Mesothelial cell of epicardium (in vitro differentiated cells): Measurements from ENCODE around the gene MAMSTR. TPM values are rescaled to one million over a fixed set of nuclear protein-coding genes. Genes with fewer than 3 reads are reported as not detected.

Experiments used
- DNase-seq, 2 experiments: peaks; one replicate each; pipeline ENCODE4 v3.0.0; 2021; ENCODE audit warnings: low spot score in 2 of 2; ENCODE audit not compliant: unreplicated experiment in 2 of 2
- H3K27ac Mint-ChIP-seq: 2 replicates; pipeline ENCODE4 v1.8.0; 2021; ENCODE audit warnings: mixed read lengths
- H3K27me3 Mint-ChIP-seq: 2 replicates; pipeline ENCODE4 v1.8.0; 2021; ENCODE audit warnings: low read depth, mixed read lengths
- H3K36me3 Mint-ChIP-seq: 2 replicates; pipeline ENCODE4 v1.8.0; 2021; ENCODE audit warnings: mixed read lengths
- H3K4me1 Mint-ChIP-seq: 2 replicates; pipeline ENCODE4 v1.8.0; 2021; ENCODE audit warnings: mixed read lengths
- H3K4me3 Mint-ChIP-seq: 2 replicates; pipeline ENCODE4 v1.8.0; 2021; ENCODE audit warnings: mild to moderate bottlenecking, moderate library complexity, mixed read lengths
- H3K9me3 Mint-ChIP-seq: 2 replicates; pipeline ENCODE4 v1.8.0; 2021; ENCODE audit warnings: mixed read lengths
- total RNA-seq: library from RNA; stranded (reverse); gene quantifications from 3 replicates; pipeline ENCODE4 v1.2.1, GENCODE V29; 2021
- TF ChIP-seq, protein P1 (sequence below): fragments of 200-600 bp; sonication (generic); IDR thresholded peaks from one replicate; pipeline ENCODE4 v1.5.0; 2021; ENCODE audit warnings: antibody characterized with exemption; ENCODE audit not compliant: unreplicated experiment

Gene MAMSTR
- total RNA-seq, 1 donor from 2014 or later = 6.5 TPM

DNA sequence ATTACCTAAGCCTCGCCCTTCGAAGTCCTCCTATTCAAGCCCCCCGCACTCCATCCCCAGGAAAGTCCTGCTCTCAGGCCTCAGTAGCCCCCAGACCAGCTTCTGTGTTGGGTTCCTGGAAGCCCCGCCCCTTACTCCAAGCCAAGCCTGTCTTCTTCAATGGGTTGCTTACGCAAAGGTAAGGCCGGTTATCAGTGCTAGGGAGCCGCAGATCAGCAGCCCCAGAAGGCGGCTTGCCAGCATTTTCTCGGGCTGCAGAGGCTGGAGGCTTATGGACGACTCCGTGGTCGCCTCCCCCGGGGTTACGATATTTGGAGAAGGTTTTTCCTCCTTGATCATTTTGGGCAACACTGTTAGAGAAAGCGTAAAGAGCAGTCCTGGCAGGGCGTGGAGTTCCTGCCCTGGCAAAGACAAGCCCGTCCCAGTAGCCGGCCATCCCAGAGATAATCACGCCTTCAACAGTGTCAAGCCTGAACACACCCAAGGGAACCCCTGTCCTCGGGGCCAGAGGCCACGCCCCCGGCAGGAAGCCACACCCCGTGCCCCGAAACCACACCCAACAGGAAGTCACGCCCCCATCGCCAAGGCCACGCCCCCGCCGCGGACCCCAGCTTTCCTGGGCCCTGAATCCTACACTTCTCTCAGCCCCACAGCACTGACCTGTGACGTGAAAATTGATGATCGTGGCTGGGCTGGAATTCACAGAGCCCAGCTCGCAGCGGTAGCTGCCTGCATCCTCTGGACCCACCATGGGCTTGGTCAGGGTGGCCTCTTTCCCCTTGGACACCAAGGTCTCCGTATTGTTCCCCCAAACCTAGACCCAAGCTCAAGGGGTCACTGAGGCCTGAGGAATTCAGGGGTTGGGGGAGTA lies 21.8 kb upstream of the MAMSTR start:
- TF ChIP-seq, protein P1, sequence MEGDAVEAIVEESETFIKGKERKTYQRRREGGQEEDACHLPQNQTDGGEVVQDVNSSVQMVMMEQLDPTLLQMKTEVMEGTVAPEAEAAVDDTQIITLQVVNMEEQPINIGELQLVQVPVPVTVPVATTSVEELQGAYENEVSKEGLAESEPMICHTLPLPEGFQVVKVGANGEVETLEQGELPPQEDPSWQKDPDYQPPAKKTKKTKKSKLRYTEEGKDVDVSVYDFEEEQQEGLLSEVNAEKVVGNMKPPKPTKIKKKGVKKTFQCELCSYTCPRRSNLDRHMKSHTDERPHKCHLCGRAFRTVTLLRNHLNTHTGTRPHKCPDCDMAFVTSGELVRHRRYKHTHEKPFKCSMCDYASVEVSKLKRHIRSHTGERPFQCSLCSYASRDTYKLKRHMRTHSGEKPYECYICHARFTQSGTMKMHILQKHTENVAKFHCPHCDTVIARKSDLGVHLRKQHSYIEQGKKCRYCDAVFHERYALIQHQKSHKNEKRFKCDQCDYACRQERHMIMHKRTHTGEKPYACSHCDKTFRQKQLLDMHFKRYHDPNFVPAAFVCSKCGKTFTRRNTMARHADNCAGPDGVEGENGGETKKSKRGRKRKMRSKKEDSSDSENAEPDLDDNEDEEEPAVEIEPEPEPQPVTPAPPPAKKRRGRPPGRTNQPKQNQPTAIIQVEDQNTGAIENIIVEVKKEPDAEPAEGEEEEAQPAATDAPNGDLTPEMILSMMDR = no peak
- Mint-ChIP-seq H3K4me3 (peak overlapping the region; percentile 6), H3K27me3 (peaks cover 17% of the 10 kb centered on the region), H3K4me1 (peaks cover 14% of the 10 kb centered on the region), H3K9me3 (peaks cover 5% of the 10 kb centered on the region), H3K27ac (no peak overlapping the region), H3K36me3 (no peaks in the 10 kb centered on the region)
- DNase-seq = no peak

DNA sequence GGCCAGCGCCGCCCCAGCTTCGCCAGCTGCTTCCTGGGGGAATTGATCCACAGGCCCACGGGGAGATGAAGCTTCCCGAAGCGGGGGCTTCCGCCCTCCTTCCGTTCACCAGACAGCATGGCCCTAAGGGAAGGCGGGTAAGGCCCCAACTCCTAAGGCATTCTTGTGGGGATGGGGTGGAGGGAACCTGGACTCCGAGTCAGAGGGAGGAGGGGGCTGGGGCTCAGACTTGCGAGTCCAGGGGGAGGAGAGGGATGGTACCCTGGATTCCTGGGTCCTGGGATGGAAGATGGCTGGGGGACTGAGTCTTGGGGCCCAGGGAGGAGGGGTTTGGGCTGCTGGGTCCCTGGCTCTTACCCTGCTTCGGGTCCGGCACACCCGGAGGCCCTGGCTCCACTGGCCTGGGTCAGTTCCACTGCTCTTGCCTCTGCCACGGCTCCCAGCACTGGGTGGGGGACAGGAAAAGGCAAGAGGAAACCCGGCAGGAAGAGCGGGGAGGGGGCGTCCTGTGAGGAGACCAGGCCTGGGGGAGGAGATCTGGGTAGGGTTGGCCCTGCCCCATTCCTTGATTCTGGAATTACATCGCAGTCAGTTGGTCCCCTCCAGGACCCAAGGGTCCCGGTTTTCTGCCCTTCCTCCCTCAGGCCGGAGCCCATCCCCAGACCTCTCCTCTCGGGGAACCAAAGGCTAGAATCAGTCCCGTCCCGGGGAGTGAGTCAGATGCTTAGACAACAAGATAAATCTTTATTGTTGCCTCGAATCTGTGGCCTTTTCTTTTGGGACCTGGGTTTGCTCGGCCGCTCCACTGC lies 20.8 kb upstream of the MAMSTR start, which contains the start of gene RASIP1:
Gene RASIP1, minus strand, starts transcription at position 447 of the 809 bp plus-strand sequence. Its CDS starts 328 bp downstream, at position 119.
- no peaks in the 10 kb centered on the region for H3K9me3 Mint-ChIP-seq
- peak within 1 kb of the TSS; percentile 33 for H3K4me3 Mint-ChIP-seq
- H3K4me1 Mint-ChIP-seq = peaks cover 14% of the 10 kb centered on the region
- no peak for DNase-seq
- no peaks in the 10 kb centered on the region for H3K36me3 Mint-ChIP-seq
- TF ChIP-seq, protein P1 = no peak
- peaks cover 17% of the 10 kb centered on the region for H3K27me3 Mint-ChIP-seq
- H3K27ac Mint-ChIP-seq = no peak within 1 kb of the TSS

DNA sequence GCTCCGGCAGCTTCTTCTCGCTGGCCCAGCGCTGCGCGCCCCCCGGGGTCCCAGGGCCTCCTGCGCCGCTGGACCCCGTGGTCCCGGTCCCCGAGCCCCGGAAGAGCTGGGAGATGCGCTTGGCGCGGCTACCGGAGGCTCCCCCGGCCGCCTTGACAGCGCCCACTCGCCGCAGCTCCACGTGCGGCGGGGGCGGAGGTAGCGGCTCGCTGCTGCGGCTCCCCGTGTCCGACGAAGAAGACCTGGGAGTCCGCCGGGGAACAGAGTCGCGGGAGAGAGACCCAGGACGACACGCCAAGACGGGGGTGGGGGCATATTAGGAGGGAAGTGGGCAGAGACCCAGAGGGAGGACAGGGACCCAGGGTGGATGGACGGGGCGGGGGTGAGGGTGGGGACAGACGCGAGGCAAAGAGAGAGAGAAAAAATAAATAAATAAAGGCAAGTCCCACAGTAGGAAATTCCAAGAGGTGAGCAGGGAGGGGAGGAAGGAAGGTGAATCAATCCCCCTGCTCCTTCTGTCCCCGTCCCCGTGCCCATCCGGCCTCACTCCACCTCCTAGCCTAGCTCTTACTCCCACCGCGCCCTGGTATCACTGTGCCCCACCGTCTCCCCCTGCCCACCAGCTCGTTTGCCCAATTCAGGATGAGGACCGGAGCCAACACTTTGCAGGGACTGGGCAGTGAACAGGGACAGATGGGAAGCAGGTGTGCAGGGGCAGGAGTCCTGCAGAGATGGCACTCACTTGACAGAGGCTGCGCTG lies 20.1 kb upstream of the MAMSTR start:
- Mint-ChIP-seq H3K27me3 (peaks cover 17% of the 10 kb centered on the region), H3K4me3 (peak overlapping the region; percentile 33), H3K36me3 (no peaks in the 10 kb centered on the region), H3K4me1 (peaks cover 18% of the 10 kb centered on the region), H3K27ac (no peak overlapping the region), H3K9me3 (no peaks in the 10 kb centered on the region)
- TF ChIP-seq, protein P1 = no peak
- no peak for DNase-seq

DNA sequence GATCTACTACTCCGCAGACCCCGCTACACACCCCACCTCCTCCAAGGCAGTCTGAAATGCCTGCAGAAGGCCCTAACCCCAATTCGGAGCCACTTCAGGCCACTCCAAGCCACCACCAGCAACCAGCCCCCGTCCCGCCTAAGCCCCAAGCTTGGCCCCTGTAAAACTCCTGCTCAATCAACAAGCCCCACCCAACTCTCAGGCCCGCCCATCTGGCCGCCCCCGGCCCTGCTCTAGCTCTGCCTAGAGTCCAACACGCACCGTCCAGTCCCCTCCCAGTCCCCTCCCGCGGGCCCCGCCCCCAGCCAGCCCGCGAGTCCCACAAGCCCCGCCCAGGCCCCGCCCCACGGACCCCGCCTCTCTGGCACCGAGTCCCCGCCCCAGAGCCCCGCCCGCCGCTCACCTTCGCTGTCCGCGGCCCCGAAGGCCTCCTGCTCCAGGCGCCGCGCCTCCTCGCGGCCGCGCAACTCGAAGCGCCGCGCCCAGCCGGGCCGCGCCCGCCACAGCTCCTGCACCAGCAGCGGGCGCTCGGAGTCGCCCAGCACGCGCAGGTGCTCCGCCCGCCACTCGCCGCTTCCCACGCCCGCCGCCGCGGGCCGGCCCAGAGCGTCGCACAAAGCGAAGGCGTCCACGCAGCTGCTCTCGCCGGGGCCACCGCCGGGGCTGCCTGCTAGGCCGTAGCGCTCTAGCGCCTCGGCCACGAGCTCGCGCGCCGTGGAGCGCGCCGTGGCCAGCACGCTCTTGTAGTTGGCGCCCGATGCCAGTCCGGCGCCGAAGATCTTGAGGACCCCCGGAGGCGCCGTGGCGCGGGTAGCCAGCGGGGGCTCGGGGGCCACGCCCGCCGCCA lies 19.3 kb upstream of the MAMSTR start:
- H3K27ac Mint-ChIP-seq = peak overlapping the region; percentile 94
- H3K4me1 Mint-ChIP-seq = peaks cover 18% of the 10 kb centered on the region
- TF ChIP-seq, protein P1 = no peak
- peaks cover 17% of the 10 kb centered on the region for H3K27me3 Mint-ChIP-seq
- peak overlapping the region; percentile 64 for H3K4me3 Mint-ChIP-seq
- H3K36me3 Mint-ChIP-seq = no peaks in the 10 kb centered on the region
- peak; percentile 94 to 97 for DNase-seq
- no peaks in the 10 kb centered on the region for H3K9me3 Mint-ChIP-seq
